ENCODE data around the gene TMPRSS9. TPM values are rescaled to one million over a fixed set of nuclear protein-coding genes. Genes with fewer than 3 reads are reported as not detected.

The TMPRSS9 gene
- total RNA-seq, 1 donor from 2014 or later = 0.41 TPM

DNA sequence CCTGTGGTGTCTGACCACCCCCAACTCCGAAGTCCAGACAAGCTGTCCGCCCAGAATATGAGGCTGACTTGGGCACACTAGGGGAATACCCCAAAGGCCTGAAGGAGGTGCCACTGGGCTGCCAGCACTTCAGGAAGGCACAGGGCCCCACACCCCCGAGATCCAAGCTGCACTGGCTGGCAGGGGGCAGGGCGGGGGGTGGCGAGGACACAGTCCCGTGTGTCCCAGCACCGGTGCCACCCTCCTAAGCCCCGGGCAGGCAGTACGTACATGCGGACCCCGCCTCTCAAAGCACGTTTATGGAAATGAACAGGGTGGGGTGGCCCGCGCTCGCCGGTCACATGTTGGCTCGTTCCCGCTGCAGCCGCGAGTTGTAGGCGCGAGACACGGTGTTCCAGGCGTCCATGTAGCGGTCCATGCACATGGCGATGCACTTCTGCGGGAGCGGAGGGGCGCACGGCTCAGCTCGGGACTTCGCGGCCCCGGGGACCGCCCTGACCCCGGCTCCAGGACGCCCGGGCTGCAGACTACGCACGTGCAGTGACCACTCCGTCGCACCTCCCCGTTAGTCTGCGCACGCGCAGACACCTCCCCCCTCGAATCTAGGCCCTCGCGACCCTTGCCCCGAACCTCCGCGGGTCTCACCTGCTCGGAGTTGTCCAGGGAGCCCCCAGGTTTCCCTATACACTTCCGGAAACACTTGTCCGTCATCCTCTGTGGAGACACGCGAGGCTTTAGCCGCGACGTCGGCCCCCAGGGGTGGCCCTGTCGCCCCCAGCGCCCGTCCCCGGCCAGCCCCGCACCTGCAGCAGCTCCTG is 66.8 kb downstream of the TMPRSS9 start:
- peak overlapping the region; percentile 97 for H3K4me3 Mint-ChIP-seq
- peaks cover 7% of the 10 kb centered on the region for H3K4me1 Mint-ChIP-seq (ENCODE audit: unreplicated experiment)
- H3K36me3 Mint-ChIP-seq = peaks cover 4% of the 10 kb centered on the region
- H3K9me3 Mint-ChIP-seq = no peaks in the 10 kb centered on the region
- no peaks in the 10 kb centered on the region for H3K27me3 Mint-ChIP-seq
- TF ChIP-seq, protein P1, sequence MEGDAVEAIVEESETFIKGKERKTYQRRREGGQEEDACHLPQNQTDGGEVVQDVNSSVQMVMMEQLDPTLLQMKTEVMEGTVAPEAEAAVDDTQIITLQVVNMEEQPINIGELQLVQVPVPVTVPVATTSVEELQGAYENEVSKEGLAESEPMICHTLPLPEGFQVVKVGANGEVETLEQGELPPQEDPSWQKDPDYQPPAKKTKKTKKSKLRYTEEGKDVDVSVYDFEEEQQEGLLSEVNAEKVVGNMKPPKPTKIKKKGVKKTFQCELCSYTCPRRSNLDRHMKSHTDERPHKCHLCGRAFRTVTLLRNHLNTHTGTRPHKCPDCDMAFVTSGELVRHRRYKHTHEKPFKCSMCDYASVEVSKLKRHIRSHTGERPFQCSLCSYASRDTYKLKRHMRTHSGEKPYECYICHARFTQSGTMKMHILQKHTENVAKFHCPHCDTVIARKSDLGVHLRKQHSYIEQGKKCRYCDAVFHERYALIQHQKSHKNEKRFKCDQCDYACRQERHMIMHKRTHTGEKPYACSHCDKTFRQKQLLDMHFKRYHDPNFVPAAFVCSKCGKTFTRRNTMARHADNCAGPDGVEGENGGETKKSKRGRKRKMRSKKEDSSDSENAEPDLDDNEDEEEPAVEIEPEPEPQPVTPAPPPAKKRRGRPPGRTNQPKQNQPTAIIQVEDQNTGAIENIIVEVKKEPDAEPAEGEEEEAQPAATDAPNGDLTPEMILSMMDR (conservative IDR thresholded peaks at IDR 0.05) = no peak
- peak overlapping the region; percentile 99 for H3K27ac Mint-ChIP-seq
- DNase-seq (ENCODE audit: extremely low spot score, unreplicated experiment) = no peak

DNA sequence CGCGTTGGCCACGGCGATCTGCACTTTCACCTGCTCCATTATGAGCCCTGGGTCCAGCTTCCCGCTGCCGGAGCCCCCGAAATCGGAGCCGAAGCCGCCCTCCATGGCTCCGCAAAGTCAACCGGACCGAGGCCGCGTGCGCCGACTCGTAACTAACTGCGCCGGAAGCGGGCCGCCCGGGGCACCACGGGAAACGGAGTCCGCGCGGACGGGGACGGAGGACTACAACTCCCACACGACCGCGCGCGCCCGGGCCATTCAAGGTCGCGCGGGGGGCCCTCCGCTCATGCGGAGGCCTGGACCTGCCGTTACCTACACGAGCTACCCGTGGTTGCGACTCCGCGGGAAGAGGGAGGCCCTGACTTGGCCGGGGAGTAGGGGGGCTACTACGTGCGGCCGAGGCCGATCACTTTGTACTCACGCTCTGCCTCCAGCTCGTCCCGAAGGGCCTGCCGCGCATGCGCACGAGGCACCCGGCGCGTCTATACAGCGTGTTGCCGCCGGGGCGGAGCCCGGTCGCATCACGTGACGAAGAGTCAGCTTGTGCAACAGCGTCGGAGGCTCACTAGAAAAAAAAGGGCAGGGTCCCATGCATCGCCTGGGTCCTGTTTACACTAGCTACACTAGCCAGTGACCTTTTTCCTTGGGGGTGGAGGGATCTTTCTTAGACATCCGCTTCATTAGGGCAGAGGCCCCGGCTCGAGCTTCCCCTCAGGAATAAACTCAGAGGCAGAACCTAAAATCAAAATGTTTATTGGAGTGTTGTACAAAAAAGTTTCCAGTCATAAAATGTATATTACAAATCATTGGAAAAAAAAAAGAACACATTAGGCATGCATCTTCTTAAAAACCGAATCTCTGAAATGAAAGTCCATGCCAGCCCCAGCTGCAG is 67.6 kb downstream of the TMPRSS9 start, which contains the start of gene TIMM13:
TSS of gene TIMM13 (minus strand) at position 158 of the 892 bp plus-strand sequence. CDS start at position 105, 53 bp downstream.
- peak within 1 kb of the TSS; percentile 97 for H3K4me3 Mint-ChIP-seq
- TF ChIP-seq, protein P1 (conservative IDR thresholded peaks at IDR 0.05) = no peak
- peaks cover 4% of the 10 kb centered on the region for H3K36me3 Mint-ChIP-seq
- H3K27ac Mint-ChIP-seq = peak within 1 kb of the TSS; percentile 99
- H3K9me3 Mint-ChIP-seq = no peaks in the 10 kb centered on the region
- H3K27me3 Mint-ChIP-seq = no peaks in the 10 kb centered on the region
- peak; percentile 99 for DNase-seq (ENCODE audit: extremely low spot score, unreplicated experiment)
- H3K4me1 Mint-ChIP-seq (ENCODE audit: unreplicated experiment) = peaks cover 7% of the 10 kb centered on the region

DNA sequence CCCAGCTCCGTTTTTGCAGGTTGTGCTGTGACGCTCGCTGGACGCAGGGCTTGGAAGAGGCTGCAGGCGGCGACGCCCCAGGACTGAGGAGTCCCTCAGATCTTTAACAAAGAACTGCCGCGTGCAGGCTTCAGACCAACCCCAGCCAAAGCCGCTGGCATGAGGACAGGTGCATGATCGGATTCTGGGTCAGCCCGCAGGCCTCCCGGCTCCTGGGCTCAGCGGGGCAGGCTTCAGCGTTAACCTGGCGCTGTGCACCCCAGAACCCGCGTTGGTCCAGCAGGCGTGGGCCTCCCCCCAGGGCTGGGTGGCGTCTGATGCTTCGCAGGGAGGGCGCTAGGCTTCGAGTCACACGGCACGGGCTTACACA is 68.2 kb downstream of the TMPRSS9 start:
- Mint-ChIP-seq H3K27ac (peak overlapping the region; percentile 99), H3K27me3 (no peaks in the 10 kb centered on the region), H3K4me1 (ENCODE audit: unreplicated experiment) (peaks cover 7% of the 10 kb centered on the region), H3K9me3 (no peaks in the 10 kb centered on the region), H3K4me3 (peak overlapping the region; percentile 97), H3K36me3 (peaks cover 4% of the 10 kb centered on the region)
- DNase-seq (ENCODE audit: extremely low spot score, unreplicated experiment) = no peak
- TF ChIP-seq, protein P1 (conservative IDR thresholded peaks at IDR 0.05) = no peak

DNA sequence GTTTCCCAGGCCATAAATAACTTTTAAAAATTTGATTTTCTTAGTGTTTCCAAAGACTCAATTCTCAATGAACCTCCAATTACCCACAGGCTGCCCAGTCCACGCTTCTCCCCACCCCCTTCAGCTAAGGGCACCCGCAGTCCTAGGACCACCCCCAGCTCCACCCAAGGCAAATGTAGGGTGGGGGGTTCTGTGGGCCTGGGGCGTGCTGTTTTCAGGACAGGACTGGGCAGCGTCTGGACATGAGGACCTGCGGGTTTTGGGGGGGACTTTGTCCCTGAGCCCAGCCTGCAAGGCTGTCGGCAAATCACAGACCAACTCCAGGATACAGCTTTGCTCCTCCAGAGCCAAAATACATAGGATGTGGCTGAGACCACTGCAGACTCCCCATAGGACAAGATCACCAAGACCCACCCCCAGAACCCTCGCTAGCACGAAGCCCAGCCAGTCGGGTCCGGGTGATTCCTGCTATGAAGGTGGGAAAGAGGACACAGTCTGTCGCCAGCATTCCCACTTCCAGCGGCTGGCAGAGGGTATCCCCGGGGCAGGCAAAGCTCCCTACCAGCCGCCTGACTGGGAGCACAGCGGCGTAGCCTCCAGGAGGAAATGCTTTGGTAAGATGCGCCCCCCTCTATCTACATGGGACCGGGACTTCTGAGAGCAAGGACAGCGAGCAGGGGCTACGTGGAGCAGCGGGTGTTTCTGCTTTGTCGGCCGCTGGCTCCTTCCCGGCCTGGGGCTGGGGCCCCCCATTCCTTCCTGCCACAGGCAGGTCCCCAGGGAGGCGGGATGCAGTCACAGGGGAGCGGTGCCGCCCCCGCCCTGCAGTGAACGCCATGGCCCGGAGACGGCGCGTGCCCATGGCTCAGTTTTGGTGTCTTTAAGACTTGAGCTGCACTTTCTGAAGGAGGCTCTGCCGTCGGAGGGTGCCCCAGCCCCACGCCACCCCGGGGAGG is 69.0 kb downstream of the TMPRSS9 start:
- Mint-ChIP-seq H3K27me3 (no peaks in the 10 kb centered on the region), H3K36me3 (peaks cover 4% of the 10 kb centered on the region), H3K9me3 (no peaks in the 10 kb centered on the region), H3K4me1 (ENCODE audit: unreplicated experiment) (peaks cover 7% of the 10 kb centered on the region), H3K27ac (peak overlapping the region; percentile 31), H3K4me3 (no peak overlapping the region)
- TF ChIP-seq, protein P1 (conservative IDR thresholded peaks at IDR 0.05) = no peak
- no peak for DNase-seq (ENCODE audit: extremely low spot score, unreplicated experiment)
